ENCODE measurements around the gene WFIKKN1.

GRCh38 chr16:659618-660017 is 28.8 kb downstream of the WFIKKN1 start:
- TF ChIP-seq POLR2A (IDR thresholded peaks at IDR 0.05) (no peak), CTCF (IDR thresholded peaks at IDR 0.05) (no peak)
